ENCODE results near the gene DCC.

GRCh38 chr18:52615943-52616342 lies 275.9 kb downstream of the DCC start:
- TF ChIP-seq POLR2A (IDR thresholded peaks at IDR 0.05) (no peak), EP300 (IDR thresholded peaks at IDR 0.05) (no peak), CTCF (IDR thresholded peaks at IDR 0.05) (no peak), POLR2AphosphoS5 (IDR thresholded peaks at IDR 0.05) (no peak)
